Testis (tissue), 3 donors: ENCODE results near the gene IQSEC1. TPM values are rescaled to one million over a fixed set of nuclear protein-coding genes. Genes with fewer than 3 reads are reported as not detected.

Experiments
- DNase-seq: peaks from one replicate; pipeline ENCODE4 v3.0.0-alpha.2; 2019
- H3K27ac ChIP-seq, 2 donors: fragments of 200-600 bp; sonication (generic); one replicate each; pipeline ENCODE4 v1.5.1; 2019
- H3K27me3 ChIP-seq: fragments of 200-600 bp; sonication (generic); one replicate; pipeline ENCODE4 v1.5.1; 2019
- H3K36me3 ChIP-seq: fragments of 200-600 bp; sonication (generic); one replicate; pipeline ENCODE4 v1.5.1; 2017; ENCODE audit warnings: low read depth; ENCODE audit errors: missing control alignments
- H3K4me1 ChIP-seq: fragments of 200-600 bp; sonication (generic); one replicate; pipeline ENCODE4 v1.5.1; 2019
- H3K4me3 ChIP-seq, 2 donors: fragments of 200-600 bp; sonication (generic); one replicate each; pipeline ENCODE4 v1.5.1; 2017 to 2019
- H3K9me3 ChIP-seq: fragments of 200-600 bp; sonication (generic); one replicate; pipeline ENCODE4 v1.5.1; 2017
- POLR2A ChIP-seq: fragments of 450-650 bp; IDR thresholded peaks from one replicate; pipeline ENCODE4 v1.6.1; 2017; ENCODE audit warnings: antibody characterized with exemption, mild to moderate bottlenecking, moderate library complexity
- WGBS, 2 donors: methylation state at CpG; one replicate each; pipeline ENCODE4 v1.1.5; 2018; 5-methylcytosine and 5-hydroxymethylcytosine counted together
- intact Hi-C: fragments of 100-400 bp; cut with DNase I; formaldehyde crosslinking; loops from one replicate; pipeline ENCODE4 v1.15.1; 2023; ENCODE audit warnings: low total_unique reads
- polyA plus RNA-seq: library from polyadenylated mRNA; stranded (reverse); fragments of 350-450 nt; fragmentation: Illumina TruSeq; extraction: RNeasy Lipid Tissue Mini Kit (QIAGEN cat#74804); gene quantifications from one replicate; pipeline ENCODE4 v1.2.3, GENCODE V29; 2014; ENCODE audit warnings: low read depth, low replicate concordance; ENCODE audit not compliant: insufficient read depth
- total RNA-seq, 2 donors: library from RNA; depleted of rRNA; stranded (reverse); fragments of >200 nt; gene quantifications; one replicate each; pipeline ENCODE4 v1.2.3, GENCODE V29; 2016
- TF ChIP-seq, protein P1 (sequence below), 3 experiments: fragments of 450-650 bp in 2 of 3; fragments of 200-600 bp in 1 of 3; sonication (generic) in 1 of 3; IDR thresholded peaks; one replicate each; pipeline ENCODE4 v1.5.1; 2016 to 2019; ENCODE audit warnings: antibody characterized with exemption in 3 of 3, mild to moderate bottlenecking in 2 of 3, moderate library complexity in 1 of 3

IQSEC1 gene
- total and polyA plus RNA-seq, 3 donors from 2014 or later = 32.9 to 89.4 (median 74.3) TPM

- H3K27ac ChIP-seq = no peak overlapping the region
Observed at GRCh38 chr3:13007251-13007941, 65.8 kb downstream of the IQSEC1 start.

GRCh38 chr3:13006216-13006990, 66.8 kb downstream of the IQSEC1 start:
- TF ChIP-seq POLR2A = no peak
- TF ChIP-seq, protein P1, sequence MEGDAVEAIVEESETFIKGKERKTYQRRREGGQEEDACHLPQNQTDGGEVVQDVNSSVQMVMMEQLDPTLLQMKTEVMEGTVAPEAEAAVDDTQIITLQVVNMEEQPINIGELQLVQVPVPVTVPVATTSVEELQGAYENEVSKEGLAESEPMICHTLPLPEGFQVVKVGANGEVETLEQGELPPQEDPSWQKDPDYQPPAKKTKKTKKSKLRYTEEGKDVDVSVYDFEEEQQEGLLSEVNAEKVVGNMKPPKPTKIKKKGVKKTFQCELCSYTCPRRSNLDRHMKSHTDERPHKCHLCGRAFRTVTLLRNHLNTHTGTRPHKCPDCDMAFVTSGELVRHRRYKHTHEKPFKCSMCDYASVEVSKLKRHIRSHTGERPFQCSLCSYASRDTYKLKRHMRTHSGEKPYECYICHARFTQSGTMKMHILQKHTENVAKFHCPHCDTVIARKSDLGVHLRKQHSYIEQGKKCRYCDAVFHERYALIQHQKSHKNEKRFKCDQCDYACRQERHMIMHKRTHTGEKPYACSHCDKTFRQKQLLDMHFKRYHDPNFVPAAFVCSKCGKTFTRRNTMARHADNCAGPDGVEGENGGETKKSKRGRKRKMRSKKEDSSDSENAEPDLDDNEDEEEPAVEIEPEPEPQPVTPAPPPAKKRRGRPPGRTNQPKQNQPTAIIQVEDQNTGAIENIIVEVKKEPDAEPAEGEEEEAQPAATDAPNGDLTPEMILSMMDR (IDR thresholded peaks at IDR 0.05) = no peak

More at GRCh38 chr3:13007251-13007941, 65.8 kb downstream of the IQSEC1 start:
- Histone ChIP-seq H3K4me3 (no peak overlapping the region), H3K4me1 (no peaks in the 10 kb centered on the region), H3K9me3 (no peaks in the 10 kb centered on the region), H3K36me3 (no peaks in the 10 kb centered on the region), H3K27me3 (no peaks in the 10 kb centered on the region)
- intact Hi-C loops = no loop called here
- 72 to 83% methylated on average over 10 to 16 of the region's 16 CpGs for WGBS, 2 donors
- no peak for DNase-seq
- TF ChIP-seq POLR2A = no peak
- TF ChIP-seq, protein P1 (IDR thresholded peaks at IDR 0.05) = no peak

GRCh38 chr3:13005301-13005700, 67.9 kb downstream of the IQSEC1 start:
- no peak for TF ChIP-seq POLR2A
- TF ChIP-seq, protein P1 (IDR thresholded peaks at IDR 0.05) = no peak
- H3K4me3 ChIP-seq = no peak overlapping the region
- H3K36me3 ChIP-seq = no peaks in the 10 kb centered on the region
- intact Hi-C loops = no loop called here
- H3K27ac ChIP-seq = no peak overlapping the region
- H3K9me3 ChIP-seq = no peaks in the 10 kb centered on the region
- 73 to 92% methylated on average over 2 to 5 of the region's 5 CpGs for WGBS, 2 donors
- H3K4me1 ChIP-seq = no peaks in the 10 kb centered on the region
- H3K27me3 ChIP-seq = no peaks in the 10 kb centered on the region
- no peak for DNase-seq

More at GRCh38 chr3:13006216-13006990, 66.8 kb downstream of the IQSEC1 start:
- DNase-seq = no peak
- intact Hi-C loops = no loop called here
- Histone ChIP-seq H3K4me3 (no peak overlapping the region), H3K9me3 (no peaks in the 10 kb centered on the region), H3K27me3 (no peaks in the 10 kb centered on the region), H3K36me3 (no peaks in the 10 kb centered on the region), H3K27ac (no peak overlapping the region), H3K4me1 (no peaks in the 10 kb centered on the region)
- 93 to 95% methylated on average over 8 to 17 of the region's 17 CpGs for WGBS, 2 donors

GRCh38 chr3:13004376-13004775, 68.9 kb downstream of the IQSEC1 start:
- H3K9me3 ChIP-seq = no peaks in the 10 kb centered on the region
- no peak for TF ChIP-seq POLR2A
- TF ChIP-seq, protein P1 (IDR thresholded peaks at IDR 0.05) = no peak
- H3K27ac ChIP-seq = no peak overlapping the region
- H3K4me3 ChIP-seq = no peak overlapping the region
- 86 to 100% methylated on average over 2 to 7 of the region's 7 CpGs for WGBS, 2 donors
- intact Hi-C loops = no loop called here
- H3K4me1 ChIP-seq = no peaks in the 10 kb centered on the region
- H3K36me3 ChIP-seq = no peaks in the 10 kb centered on the region
- DNase-seq = no peak
- no peaks in the 10 kb centered on the region for H3K27me3 ChIP-seq
